Activated B cell treated with CpG ODN at 0.5 μM for 24 hours (primary cell): Measurements from ENCODE around the gene FBXW7. TPM values are rescaled to one million over a fixed set of nuclear protein-coding genes. Genes with fewer than 3 reads are reported as not detected.

Source experiments
- ATAC-seq: fragments of 200-7000 bp; cut with Tn5 transposase; one replicate; pipeline ENCODE4 v1.10.0; 2021; ENCODE audit warnings: low read depth, mild to moderate bottlenecking, moderate library complexity
- CTCF ChIA-PET: fragments of 350-600 bp; sonication (Branson Sonifier 250); formaldehyde crosslinking; loops from one replicate; lab custom pipeline; 2021; ENCODE audit warnings: antibody characterized with exemption; lab: Charles Lee
- POLR2A ChIA-PET: fragments of 350-600 bp; sonication (Branson Sonifier 250); formaldehyde crosslinking; loops from one replicate; lab custom pipeline; 2021; ENCODE audit warnings: antibody characterized with exemption; lab: Charles Lee
- DNase-seq: peaks from one replicate; pipeline ENCODE4 v3.0.0; 2022
- H3K27ac Mint-ChIP-seq: one replicate; pipeline ENCODE4 v1.8.0; 2020; ENCODE audit warnings: mixed read lengths
- H3K27me3 Mint-ChIP-seq: one replicate; pipeline ENCODE4 v1.8.0; 2021; ENCODE audit warnings: mixed read lengths
- H3K36me3 Mint-ChIP-seq: one replicate; pipeline ENCODE4 v1.8.0; 2021; ENCODE audit warnings: low read depth, mixed read lengths
- H3K4me1 Mint-ChIP-seq: one replicate; pipeline ENCODE4 v1.8.0; 2021; ENCODE audit warnings: mixed read lengths
- H3K4me3 Mint-ChIP-seq: one replicate; pipeline ENCODE4 v1.8.0; 2020; ENCODE audit warnings: mild to moderate bottlenecking, mixed read lengths
- H3K9me3 Mint-ChIP-seq: one replicate; pipeline ENCODE4 v1.8.0; 2020; ENCODE audit warnings: mixed read lengths
- intact Hi-C: fragments of 100-400 bp; cut with micrococcal nuclease; formaldehyde crosslinking; loops from one replicate; pipeline ENCODE4 v1.15.1; 2024
- total RNA-seq: library from RNA; stranded (reverse); gene quantifications from 2 replicates; pipeline ENCODE4 v1.2.3, GENCODE V29; 2022
- TF ChIP-seq, protein P1 (sequence below): fragments of 200-600 bp; IDR thresholded peaks from one replicate; pipeline ENCODE4 v1.8.0; 2022; ENCODE audit warnings: antibody characterized with exemption, mild to moderate bottlenecking

The FBXW7 gene
- total RNA-seq, 1 donor from 2014 or later: 96.5 TPM

GRCh38 chr4:152334931-152335330 is 201.0 kb downstream of the FBXW7 start:
- POLR2A ChIA-PET: no interaction called here
- TF ChIP-seq, protein P1, sequence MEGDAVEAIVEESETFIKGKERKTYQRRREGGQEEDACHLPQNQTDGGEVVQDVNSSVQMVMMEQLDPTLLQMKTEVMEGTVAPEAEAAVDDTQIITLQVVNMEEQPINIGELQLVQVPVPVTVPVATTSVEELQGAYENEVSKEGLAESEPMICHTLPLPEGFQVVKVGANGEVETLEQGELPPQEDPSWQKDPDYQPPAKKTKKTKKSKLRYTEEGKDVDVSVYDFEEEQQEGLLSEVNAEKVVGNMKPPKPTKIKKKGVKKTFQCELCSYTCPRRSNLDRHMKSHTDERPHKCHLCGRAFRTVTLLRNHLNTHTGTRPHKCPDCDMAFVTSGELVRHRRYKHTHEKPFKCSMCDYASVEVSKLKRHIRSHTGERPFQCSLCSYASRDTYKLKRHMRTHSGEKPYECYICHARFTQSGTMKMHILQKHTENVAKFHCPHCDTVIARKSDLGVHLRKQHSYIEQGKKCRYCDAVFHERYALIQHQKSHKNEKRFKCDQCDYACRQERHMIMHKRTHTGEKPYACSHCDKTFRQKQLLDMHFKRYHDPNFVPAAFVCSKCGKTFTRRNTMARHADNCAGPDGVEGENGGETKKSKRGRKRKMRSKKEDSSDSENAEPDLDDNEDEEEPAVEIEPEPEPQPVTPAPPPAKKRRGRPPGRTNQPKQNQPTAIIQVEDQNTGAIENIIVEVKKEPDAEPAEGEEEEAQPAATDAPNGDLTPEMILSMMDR: no peak
- H3K27me3 Mint-ChIP-seq: no peaks in the 10 kb centered on the region
- no peaks in the 10 kb centered on the region for H3K4me1 Mint-ChIP-seq
- DNase-seq: no peak
- CTCF ChIA-PET: no interaction called here
- intact Hi-C loops: no loop called here
- H3K4me3 Mint-ChIP-seq: no peak overlapping the region
- no peak for ATAC-seq
- H3K9me3 Mint-ChIP-seq: no peaks in the 10 kb centered on the region
- peaks cover 73% of the 10 kb centered on the region for H3K36me3 Mint-ChIP-seq
- no peak overlapping the region for H3K27ac Mint-ChIP-seq

- peaks cover 78% of the 10 kb centered on the region for H3K36me3 Mint-ChIP-seq
- no peak for ATAC-seq
- POLR2A ChIA-PET: no interaction called here
Measured at GRCh38 chr4:152331042-152331441, 204.8 kb downstream of the FBXW7 start.

GRCh38 chr4:152328582-152328981 is 207.3 kb downstream of the FBXW7 start:
- ATAC-seq (no peak), DNase-seq (no peak)
- Mint-ChIP-seq H3K4me3 (no peak overlapping the region), H3K36me3 (peaks cover 78% of the 10 kb centered on the region), H3K9me3 (no peaks in the 10 kb centered on the region), H3K27ac (no peak overlapping the region), H3K4me1 (no peaks in the 10 kb centered on the region), H3K27me3 (no peaks in the 10 kb centered on the region)
- TF ChIP-seq, protein P1: no peak
- intact Hi-C loops: no loop called here
- ChIA-PET POLR2A (interaction anchor here (0.6 kb wide), 1 partner anchor 11 kb away, joined by 3 read pairs; no protein-coding TSS in a partner anchor), CTCF (no interaction called here)

More at GRCh38 chr4:152331042-152331441, 204.8 kb downstream of the FBXW7 start:
- DNase-seq: no peak
- no peaks in the 10 kb centered on the region for H3K4me1 Mint-ChIP-seq
- no peaks in the 10 kb centered on the region for H3K27me3 Mint-ChIP-seq
- intact Hi-C loops: no loop called here
- no peak overlapping the region for H3K4me3 Mint-ChIP-seq
- H3K9me3 Mint-ChIP-seq: no peaks in the 10 kb centered on the region
- CTCF ChIA-PET: no interaction called here
- H3K27ac Mint-ChIP-seq: no peak overlapping the region
- TF ChIP-seq, protein P1: no peak

- intact Hi-C loops: no loop called here
- ChIA-PET CTCF (no interaction called here), POLR2A (interaction anchor here (0.6 kb wide), 1 partner anchor 12 kb away, joined by 3 read pairs; no protein-coding TSS in a partner anchor)
- Mint-ChIP-seq H3K4me1 (no peaks in the 10 kb centered on the region), H3K36me3 (peaks cover 80% of the 10 kb centered on the region), H3K9me3 (no peaks in the 10 kb centered on the region), H3K27ac (no peak overlapping the region), H3K4me3 (no peak overlapping the region), H3K27me3 (no peaks in the 10 kb centered on the region)
- no peak for ATAC-seq
- TF ChIP-seq, protein P1: no peak
- DNase-seq: no peak
Measured at GRCh38 chr4:152327606-152328453, 208.1 kb downstream of the FBXW7 start.

DNA sequence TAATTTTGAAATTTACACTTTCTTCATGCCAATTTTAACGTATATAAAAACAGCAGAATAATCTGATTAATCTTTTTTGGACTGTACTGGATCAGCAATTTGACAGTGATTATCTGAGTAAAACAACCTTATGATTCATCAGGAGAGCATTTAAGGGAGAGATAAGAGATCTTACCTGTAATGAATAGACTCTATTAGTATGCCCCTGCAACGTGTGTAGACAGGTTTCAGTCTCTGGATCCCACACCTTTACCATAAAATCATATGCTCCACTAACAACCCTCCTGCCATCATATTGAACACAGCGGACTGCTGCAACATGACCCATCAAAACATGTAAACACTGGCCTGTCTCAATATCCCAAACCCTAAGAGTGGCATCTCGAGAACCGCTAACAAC is 210.1 kb downstream of the FBXW7 start:
- Mint-ChIP-seq H3K27ac (no peak overlapping the region), H3K4me1 (no peaks in the 10 kb centered on the region), H3K36me3 (peaks cover 79% of the 10 kb centered on the region), H3K27me3 (no peaks in the 10 kb centered on the region), H3K9me3 (no peaks in the 10 kb centered on the region), H3K4me3 (no peak overlapping the region)
- no peak for ATAC-seq
- intact Hi-C loops: no loop called here
- no peak for DNase-seq
- TF ChIP-seq, protein P1: no peak
- POLR2A ChIA-PET: interaction anchor here (0.6 kb wide), 1 partner anchor 225 kb away, joined by 4 read pairs; no protein-coding TSS in a partner anchor
- CTCF ChIA-PET: no interaction called here
